ENCODE results near the gene MYO19.
"Not testable (repeated sequence)": the region's sequence is repeated elsewhere in the genome, so short reads cannot be mapped to it uniquely, and the experiment has no call there.

MYO19 gene

GRCh38 chr17:36511216-36511615, 23.5 kb downstream of the MYO19 start:
- no peak overlapping the region for H3K27ac Mint-ChIP-seq
- DNase-seq, result no peak
- no peak overlapping the region for H3K4me3 Mint-ChIP-seq

GRCh38 chr17:36510636-36511035, 24.0 kb downstream of the MYO19 start:
- no peak overlapping the region for H3K4me3 Mint-ChIP-seq

More at GRCh38 chr17:36511216-36511615, 23.5 kb downstream of the MYO19 start:
- Mint-ChIP-seq H3K4me1 (no peaks in the 10 kb centered on the region), H3K36me3 (ENCODE audit: low read depth) (peaks cover 28% of the 10 kb centered on the region), H3K27me3 (ENCODE audit: low read depth, poor library complexity) (peaks cover 5% of the 10 kb centered on the region), H3K9me3 (no peaks in the 10 kb centered on the region)
- TF ChIP-seq, protein P1, sequence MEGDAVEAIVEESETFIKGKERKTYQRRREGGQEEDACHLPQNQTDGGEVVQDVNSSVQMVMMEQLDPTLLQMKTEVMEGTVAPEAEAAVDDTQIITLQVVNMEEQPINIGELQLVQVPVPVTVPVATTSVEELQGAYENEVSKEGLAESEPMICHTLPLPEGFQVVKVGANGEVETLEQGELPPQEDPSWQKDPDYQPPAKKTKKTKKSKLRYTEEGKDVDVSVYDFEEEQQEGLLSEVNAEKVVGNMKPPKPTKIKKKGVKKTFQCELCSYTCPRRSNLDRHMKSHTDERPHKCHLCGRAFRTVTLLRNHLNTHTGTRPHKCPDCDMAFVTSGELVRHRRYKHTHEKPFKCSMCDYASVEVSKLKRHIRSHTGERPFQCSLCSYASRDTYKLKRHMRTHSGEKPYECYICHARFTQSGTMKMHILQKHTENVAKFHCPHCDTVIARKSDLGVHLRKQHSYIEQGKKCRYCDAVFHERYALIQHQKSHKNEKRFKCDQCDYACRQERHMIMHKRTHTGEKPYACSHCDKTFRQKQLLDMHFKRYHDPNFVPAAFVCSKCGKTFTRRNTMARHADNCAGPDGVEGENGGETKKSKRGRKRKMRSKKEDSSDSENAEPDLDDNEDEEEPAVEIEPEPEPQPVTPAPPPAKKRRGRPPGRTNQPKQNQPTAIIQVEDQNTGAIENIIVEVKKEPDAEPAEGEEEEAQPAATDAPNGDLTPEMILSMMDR (IDR thresholded peaks at IDR 0.05), result no peak

DNA sequence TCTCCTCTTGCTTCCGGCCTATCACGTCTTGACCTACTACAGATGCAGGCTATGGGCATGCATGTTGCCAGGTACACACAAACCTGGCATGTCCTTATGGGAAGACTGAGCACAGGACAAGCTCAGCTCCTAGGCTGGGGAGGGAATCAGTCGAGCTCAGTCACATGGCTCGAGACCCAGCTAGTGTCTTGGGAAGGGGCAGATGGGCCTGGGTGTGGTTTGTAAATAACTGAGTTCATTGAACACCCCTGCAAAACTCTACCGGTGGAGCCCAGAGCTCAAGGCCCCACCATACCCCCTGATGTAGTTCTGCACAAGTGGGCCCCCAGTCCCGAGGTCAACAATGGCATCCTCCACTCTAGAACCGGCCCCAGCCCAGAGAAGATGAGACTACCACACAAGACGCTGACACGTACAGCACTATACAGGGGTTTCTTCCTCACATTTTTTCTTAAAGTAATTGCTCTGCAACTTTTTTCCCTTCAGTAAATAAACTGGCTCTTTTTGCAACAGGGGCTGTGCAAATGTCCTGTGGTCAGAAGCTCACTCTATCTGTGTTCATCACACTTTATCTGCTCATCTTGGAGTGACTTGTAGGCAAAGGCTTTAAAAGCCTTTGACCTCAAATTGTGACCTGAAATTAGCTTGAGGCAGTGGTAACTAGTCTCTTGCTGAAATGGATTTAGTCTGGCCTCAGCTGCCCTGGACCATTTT, 25.2 kb downstream of the MYO19 start:
- H3K4me1 Mint-ChIP-seq, result no peaks in the 10 kb centered on the region
- H3K9me3 Mint-ChIP-seq, result no peaks in the 10 kb centered on the region
- peaks cover 29% of the 10 kb centered on the region for H3K36me3 Mint-ChIP-seq (ENCODE audit: low read depth)
- peaks cover 2% of the 10 kb centered on the region for H3K27me3 Mint-ChIP-seq (ENCODE audit: low read depth, poor library complexity)
- DNase-seq, result no peak
- H3K4me3 Mint-ChIP-seq, result no peak overlapping the region
- H3K27ac Mint-ChIP-seq, result no peak overlapping the region
- TF ChIP-seq, protein P1 (IDR thresholded peaks at IDR 0.05), result no peak

More at GRCh38 chr17:36510636-36511035, 24.0 kb downstream of the MYO19 start:
- Mint-ChIP-seq H3K9me3 (no peaks in the 10 kb centered on the region), H3K27me3 (ENCODE audit: low read depth, poor library complexity) (peaks cover 5% of the 10 kb centered on the region), H3K36me3 (ENCODE audit: low read depth) (peaks cover 28% of the 10 kb centered on the region), H3K27ac (no peak overlapping the region), H3K4me1 (no peaks in the 10 kb centered on the region)
- TF ChIP-seq, protein P1 (IDR thresholded peaks at IDR 0.05), result no peak
- DNase-seq, result no peak

DNA sequence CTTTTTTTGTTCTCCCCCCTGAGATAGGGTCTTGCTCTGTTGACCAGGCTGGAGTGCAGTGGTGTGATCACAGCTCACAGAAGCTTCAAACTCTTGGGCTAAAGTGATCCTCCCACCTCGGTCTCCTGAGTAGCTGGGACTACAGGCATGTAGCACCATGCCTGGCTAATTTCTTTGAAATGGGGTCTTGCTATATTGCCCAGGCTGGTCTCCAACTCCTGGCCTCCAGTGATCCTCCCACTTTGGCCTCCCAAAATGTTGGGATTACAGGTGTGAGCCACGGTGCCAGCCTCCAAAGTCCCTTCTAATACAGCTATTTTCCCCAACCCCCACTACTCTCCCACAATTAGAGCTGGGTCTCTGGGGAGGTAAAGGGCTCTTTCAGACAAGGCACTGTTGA, 26.2 kb downstream of the MYO19 start:
- Mint-ChIP-seq H3K27ac (peak overlapping the region; percentile 17), H3K36me3 (ENCODE audit: low read depth) (peaks cover 32% of the 10 kb centered on the region)
- not testable (repeated sequence) for H3K27me3 Mint-ChIP-seq (ENCODE audit: low read depth, poor library complexity); H3K4me1 Mint-ChIP-seq; H3K9me3 Mint-ChIP-seq; DNase-seq; H3K4me3 Mint-ChIP-seq

DNA sequence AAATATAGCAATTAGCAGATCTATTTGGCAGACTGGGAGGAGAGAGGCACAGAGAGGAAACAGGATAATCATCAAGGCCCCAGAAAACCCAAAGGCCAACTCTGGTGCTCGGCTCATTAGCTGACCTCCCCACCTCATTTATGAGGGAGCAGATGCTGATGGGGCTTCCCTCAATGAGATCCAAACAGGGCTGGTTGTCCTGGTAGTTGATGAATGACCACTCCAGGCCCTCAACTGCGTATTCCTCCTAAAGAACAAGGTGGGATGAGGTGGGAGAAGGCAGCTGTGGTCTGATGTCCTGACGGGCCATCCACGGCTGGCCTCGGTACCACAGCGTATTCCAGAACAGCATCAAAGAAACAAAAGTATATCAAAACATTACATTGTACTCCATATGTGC, 27.4 kb downstream of the MYO19 start:
- H3K36me3 Mint-ChIP-seq (ENCODE audit: low read depth), result peaks cover 44% of the 10 kb centered on the region
- DNase-seq, result no peak
- TF ChIP-seq, protein P1 (IDR thresholded peaks at IDR 0.05), result no peak
- peaks cover 6% of the 10 kb centered on the region for H3K4me1 Mint-ChIP-seq
- H3K9me3 Mint-ChIP-seq, result no peaks in the 10 kb centered on the region
- H3K27me3 Mint-ChIP-seq (ENCODE audit: low read depth, poor library complexity), result peaks cover 5% of the 10 kb centered on the region
- no peak overlapping the region for H3K4me3 Mint-ChIP-seq
- H3K27ac Mint-ChIP-seq, result peak overlapping the region; percentile 25

DNA sequence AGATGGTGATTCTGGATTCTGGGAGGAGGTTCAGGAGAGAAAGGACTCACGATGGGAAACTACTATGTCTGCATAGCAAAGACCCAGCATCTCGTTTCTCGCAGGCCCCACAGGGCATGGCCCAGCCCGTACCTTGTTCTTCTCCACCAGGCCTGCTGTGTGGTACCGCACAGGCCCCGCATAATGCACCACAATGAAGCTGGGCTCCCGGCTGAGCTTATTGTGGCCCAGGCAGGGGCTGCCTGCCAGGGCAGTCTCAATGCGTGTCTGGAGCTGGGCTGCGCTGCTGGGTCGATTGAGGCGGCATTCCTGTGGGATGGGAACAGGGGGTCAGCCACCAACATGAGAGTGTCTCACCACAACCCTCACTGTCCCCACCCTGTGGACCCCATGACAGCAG, 27.8 kb downstream of the MYO19 start:
- Mint-ChIP-seq H3K4me1 (peaks cover 6% of the 10 kb centered on the region), H3K9me3 (no peaks in the 10 kb centered on the region), H3K4me3 (no peak overlapping the region), H3K27me3 (ENCODE audit: low read depth, poor library complexity) (peaks cover 5% of the 10 kb centered on the region), H3K27ac (no peak overlapping the region), H3K36me3 (ENCODE audit: low read depth) (peaks cover 48% of the 10 kb centered on the region)
- TF ChIP-seq, protein P1 (IDR thresholded peaks at IDR 0.05), result no peak
- DNase-seq, result no peak

All from nephron progenitor cell (in vitro differentiated cells).